Natural killer cell treated with Interleukin-12 subunit alpha and Interleukin-12 subunit beta and Interleukin-15 and Interleukin-18, amount 100 ng/mL, for 72 hours (primary cell): ENCODE results near the gene GRAMD1C. TPM values are rescaled to one million over a fixed set of nuclear protein-coding genes. Genes with fewer than 3 reads are reported as not detected.

ENCODE experiments used
- total RNA-seq, 2 donors: library from RNA; stranded (reverse); gene quantifications; one replicate each; pipeline ENCODE4 v1.2.3, GENCODE V29; 2022

GRAMD1C gene
- total RNA-seq, 2 donors from 2014 or later: 0.26 to 2.3 TPM

Other genes starting within 250 kb of the GRAMD1C start
- gene USF3, start 142.1 kb upstream of the GRAMD1C start, total RNA-seq: 10 to 100 TPM; 18.0 to 19.4 TPM
- 10 to 100 TPM; 97.3 to 98.0 TPM for gene NAA50, start 92.5 kb upstream of the GRAMD1C start, total RNA-seq
- 10 to 100 TPM; 44.7 to 76.8 TPM for gene ATP6V1A, start 91.8 kb upstream of the GRAMD1C start, total RNA-seq
- gene ZDHHC23, start 109.2 kb downstream of the GRAMD1C start, total RNA-seq: under 1 TPM; 0.52 to 0.70 TPM
- 1 to 10 TPM; 3.0 to 3.6 TPM for gene CCDC191, start 217.7 kb downstream of the GRAMD1C start, total RNA-seq
- gene QTRT2, start 217.9 kb downstream of the GRAMD1C start, total RNA-seq: 10 to 100 TPM; 39.2 to 64.0 TPM